HepG2 (cell line): ENCODE data around the gene SERPINB1. TPM values are rescaled to one million over a fixed set of nuclear protein-coding genes. Genes with fewer than 3 reads are reported as not detected.

Source experiments
- HDAC2 ChIP-seq: sonication (generic); formaldehyde crosslinking; IDR thresholded peaks from 2 replicates; pipeline ENCODE4 v1.4.0; 2020; ENCODE audit warnings: missing genetic modification reagents
- HNRNPLL ChIP-seq: fragments of 200-400 bp; formaldehyde crosslinking; IDR thresholded peaks from 2 replicates; pipeline ENCODE4 v1.6.1; 2017; ENCODE audit warnings: mild to moderate bottlenecking, low read depth, low read length; ENCODE audit not compliant: poor library complexity, severe bottlenecking
- ISX ChIP-seq: sonication (generic); formaldehyde crosslinking; conservative IDR thresholded peaks from 2 replicates; pipeline ENCODE4 v1.5.0; 2020; ENCODE audit warnings: missing genetic modification reagents
- NFATC3 ChIP-seq: sonication (generic); formaldehyde crosslinking; IDR thresholded peaks from 2 replicates; pipeline ENCODE4 v1.5.1; 2020; ENCODE audit warnings: mild to moderate bottlenecking, missing genetic modification reagents
- NR2F6 ChIP-seq, 2 experiments: IDR thresholded peaks; 2 replicates each; pipeline ENCODE4 v1.6.1; 2016; ENCODE audit warnings: antibody characterized with exemption in 1 of 2, mild to moderate bottlenecking in 1 of 2
- NRL ChIP-seq: sonication (generic); formaldehyde crosslinking; IDR thresholded peaks from 2 replicates; pipeline ENCODE4 v1.5.0; 2020; ENCODE audit warnings: missing genetic modification reagents, mild to moderate bottlenecking, moderate library complexity, borderline replicate concordance
- POLR2G ChIP-seq: fragments of 200-400 bp; formaldehyde crosslinking; IDR thresholded peaks from 2 replicates; pipeline ENCODE4 v1.6.1; 2018; ENCODE audit warnings: mild to moderate bottlenecking, low read depth, low read length, moderate library complexity
- TBP ChIP-seq: sonication (generic); formaldehyde crosslinking; IDR thresholded peaks from 2 replicates; pipeline ENCODE4 v1.5.0; 2020; ENCODE audit warnings: missing genetic modification reagents
- TBX2 ChIP-seq: sonication (generic); formaldehyde crosslinking; IDR thresholded peaks from 2 replicates; pipeline ENCODE4 v1.5.0; 2020; ENCODE audit warnings: missing genetic modification reagents, mild to moderate bottlenecking, borderline replicate concordance
- TP53 ChIP-seq: sonication (generic); formaldehyde crosslinking; conservative IDR thresholded peaks from 2 replicates; pipeline ENCODE4 v1.4.0; 2020; ENCODE audit warnings: missing genetic modification reagents
- U2AF1 ChIP-seq: fragments of 200-400 bp; formaldehyde crosslinking; optimal IDR thresholded peaks from 2 replicates; pipeline ENCODE3; 2017; ENCODE audit warnings: mild to moderate bottlenecking, low read depth, low read length
- YEATS2 ChIP-seq: sonication (generic); formaldehyde crosslinking; IDR thresholded peaks from 2 replicates; pipeline ENCODE4 v1.4.0; 2020; ENCODE audit warnings: missing genetic modification reagents, borderline replicate concordance
- ZBTB8A ChIP-seq: sonication (generic); formaldehyde crosslinking; IDR thresholded peaks from 2 replicates; pipeline ENCODE4 v1.4.0; 2020; ENCODE audit warnings: mild to moderate bottlenecking, low read depth, missing genetic modification reagents, borderline replicate concordance
- ZNF253 ChIP-seq: sonication (generic); formaldehyde crosslinking; IDR thresholded peaks from 2 replicates; pipeline ENCODE4 v1.8.0; 2022; ENCODE audit warnings: mild to moderate bottlenecking, missing genetic modification reagents, borderline replicate concordance
- ZNF33A ChIP-seq: sonication (generic); formaldehyde crosslinking; IDR thresholded peaks from 2 replicates; pipeline ENCODE4 v1.5.1; 2020; ENCODE audit warnings: missing genetic modification reagents, mild to moderate bottlenecking, moderate library complexity, borderline replicate concordance
- ZNF446 ChIP-seq: sonication (generic); formaldehyde crosslinking; IDR thresholded peaks from 2 replicates; pipeline ENCODE4 v1.5.0; 2020; ENCODE audit warnings: mild to moderate bottlenecking, missing genetic modification reagents
- ZNF501 ChIP-seq: sonication (generic); formaldehyde crosslinking; IDR thresholded peaks from 2 replicates; pipeline ENCODE4 v1.5.1; 2020; ENCODE audit warnings: mild to moderate bottlenecking, moderate library complexity, missing genetic modification reagents
- ZNF577 ChIP-seq: sonication (generic); formaldehyde crosslinking; IDR thresholded peaks from 2 replicates; pipeline ENCODE4 v1.4.0; 2020; ENCODE audit warnings: mild to moderate bottlenecking, low read depth, missing genetic modification reagents, borderline replicate concordance
- polyA plus RNA-seq, 8 experiments: library from polyadenylated mRNA; depleted of rRNA in 3 of 8; stranded (reverse) in 7 of 8; unstranded in 1 of 8; fragments of >200 nt; fragmentation: Illumina TruSeq in 4 of 8; extraction: Trizol in 4 of 8; gene quantifications; 2 replicates each; pipeline versions ENCODE4 v1.2.1 to v1.2.3, GENCODE V29; 2011 to 2016; ENCODE audit warnings: low read depth in 4 of 8, missing spikeins in 1 of 8, mixed read lengths in 1 of 8; ENCODE audit not compliant: insufficient read depth in 1 of 8
- total RNA-seq, 5 experiments: library from RNA; depleted of rRNA; stranded (reverse); fragments of >200 nt; fragmentation: Illumina TruSeq; extraction: Trizol; gene quantifications; 2 replicates each; pipeline ENCODE4 v1.2.3, GENCODE V29; 2016; ENCODE audit warnings: low read depth in 1 of 5
- TF ChIP-seq, protein P1 (sequence below): sonication (generic); formaldehyde crosslinking; IDR thresholded peaks from 2 replicates; pipeline ENCODE4 v1.4.0; 2020; ENCODE audit warnings: missing genetic modification reagents, borderline replicate concordance
- TF ChIP-seq, protein P2 (sequence below), 2 experiments: sonication (generic) in 1 of 2; formaldehyde crosslinking in 1 of 2; IDR thresholded peaks; 2 replicates each; pipeline versions ENCODE4 v1.4.0 to v1.6.1; 2016 to 2020; ENCODE audit warnings: borderline replicate concordance in 1 of 2, low read depth in 1 of 2, mild to moderate bottlenecking in 1 of 2, missing genetic modification reagents in 1 of 2

The SERPINB1 gene
- total and polyA plus RNA-seq, 2 of the 13 experiments (the other 11 are each of a cell fraction or from before 2014, with no cell fraction given): 41.4 to 60.5 TPM

DNA sequence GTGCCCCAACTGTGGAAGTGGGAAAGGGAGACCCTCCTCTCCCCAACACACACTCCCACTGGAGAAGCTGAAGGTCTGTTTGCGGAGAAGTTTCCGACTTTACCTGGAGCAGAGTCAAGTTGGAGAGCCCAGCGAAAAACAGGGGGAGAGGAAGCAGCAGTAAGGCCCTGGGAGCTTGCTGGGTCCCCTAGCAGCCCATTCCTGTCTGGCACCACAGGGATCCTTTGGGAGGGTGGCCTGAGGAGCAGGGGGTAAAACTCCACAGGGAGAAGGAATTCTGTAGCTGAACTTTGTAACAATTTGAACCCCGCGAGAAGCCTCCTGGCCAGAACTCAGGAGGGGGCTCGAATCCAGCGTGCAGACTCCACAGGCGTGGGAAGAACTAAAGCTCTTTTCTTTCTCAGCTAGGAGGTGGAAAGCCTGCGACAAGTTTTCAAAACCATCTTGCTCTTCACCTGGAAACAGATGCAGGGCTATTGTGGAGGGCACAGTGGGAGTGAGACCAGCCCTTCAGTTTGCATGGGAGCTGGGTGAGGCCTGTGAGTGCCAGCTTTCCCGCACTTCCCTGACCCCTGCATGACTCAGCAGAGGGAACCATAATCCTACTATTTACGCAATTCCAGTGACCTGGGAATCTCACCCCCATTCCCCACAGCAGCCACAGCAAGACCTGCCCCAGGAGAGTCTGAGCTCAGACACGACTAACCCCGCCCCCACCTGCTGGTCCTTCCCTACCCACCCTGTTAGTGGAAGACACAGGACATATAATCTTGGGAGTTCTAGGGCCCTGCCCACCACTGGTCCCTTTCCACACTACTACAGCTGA lies 35.6 kb upstream of the SERPINB1 start (continued):
- TF ChIP-seq HNRNPLL: no peak
- no peak for TF ChIP-seq U2AF1
- no peak for TF ChIP-seq ISX (CRISPR knock-in tag)
- 0 out of 2 replicates have a peak, but pooled peaks have one; percentile 26 for TF ChIP-seq NRL (CRISPR knock-in tag)
- TF ChIP-seq TP53 (CRISPR knock-in tag): no peak
- peak; percentile 41; the same call in 1 of the 2 replicates for TF ChIP-seq YEATS2 (CRISPR knock-in tag)
- 0 out of 2 replicates have a peak, but pooled peaks have one; percentile 53 for TF ChIP-seq POLR2G
- TF ChIP-seq HDAC2 (CRISPR knock-in tag): peak; percentile 60; the same call in 1 of the 2 replicates
- TF ChIP-seq, protein P1, sequence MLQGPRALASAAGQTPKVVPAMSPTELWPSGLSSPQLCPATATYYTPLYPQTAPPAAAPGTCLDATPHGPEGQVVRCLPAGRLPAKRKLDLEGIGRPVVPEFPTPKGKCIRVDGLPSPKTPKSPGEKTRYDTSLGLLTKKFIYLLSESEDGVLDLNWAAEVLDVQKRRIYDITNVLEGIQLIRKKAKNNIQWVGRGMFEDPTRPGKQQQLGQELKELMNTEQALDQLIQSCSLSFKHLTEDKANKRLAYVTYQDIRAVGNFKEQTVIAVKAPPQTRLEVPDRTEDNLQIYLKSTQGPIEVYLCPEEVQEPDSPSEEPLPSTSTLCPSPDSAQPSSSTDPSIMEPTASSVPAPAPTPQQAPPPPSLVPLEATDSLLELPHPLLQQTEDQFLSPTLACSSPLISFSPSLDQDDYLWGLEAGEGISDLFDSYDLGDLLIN (CRISPR knock-in tag): no peak
- TF ChIP-seq, protein P2, sequence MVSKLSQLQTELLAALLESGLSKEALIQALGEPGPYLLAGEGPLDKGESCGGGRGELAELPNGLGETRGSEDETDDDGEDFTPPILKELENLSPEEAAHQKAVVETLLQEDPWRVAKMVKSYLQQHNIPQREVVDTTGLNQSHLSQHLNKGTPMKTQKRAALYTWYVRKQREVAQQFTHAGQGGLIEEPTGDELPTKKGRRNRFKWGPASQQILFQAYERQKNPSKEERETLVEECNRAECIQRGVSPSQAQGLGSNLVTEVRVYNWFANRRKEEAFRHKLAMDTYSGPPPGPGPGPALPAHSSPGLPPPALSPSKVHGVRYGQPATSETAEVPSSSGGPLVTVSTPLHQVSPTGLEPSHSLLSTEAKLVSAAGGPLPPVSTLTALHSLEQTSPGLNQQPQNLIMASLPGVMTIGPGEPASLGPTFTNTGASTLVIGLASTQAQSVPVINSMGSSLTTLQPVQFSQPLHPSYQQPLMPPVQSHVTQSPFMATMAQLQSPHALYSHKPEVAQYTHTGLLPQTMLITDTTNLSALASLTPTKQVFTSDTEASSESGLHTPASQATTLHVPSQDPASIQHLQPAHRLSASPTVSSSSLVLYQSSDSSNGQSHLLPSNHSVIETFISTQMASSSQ (IDR thresholded peaks at IDR 0.05; ENCODE audit: low read depth): no peak
- TF ChIP-seq, protein P2 (CRISPR knock-in tag; IDR thresholded peaks at IDR 0.05; ENCODE audit: borderline replicate concordance): no peak
- TF ChIP-seq TBX2 (CRISPR knock-in tag): no peak
- TF ChIP-seq ZNF577 (CRISPR knock-in tag): no peak
- TF ChIP-seq NFATC3 (CRISPR knock-in tag): no peak
- no peak; the same call in 1 of the 2 replicates for TF ChIP-seq ZNF501 (CRISPR knock-in tag)
- TF ChIP-seq ZNF33A: no peak
- no peak for TF ChIP-seq ZNF446 (CRISPR knock-in tag)
- TF ChIP-seq NR2F6 (IDR thresholded peaks at IDR 0.05): peak; percentile 90
- TF ChIP-seq NR2F6 (CRISPR knock-in tag; IDR thresholded peaks at IDR 0.05): peak; percentile 94
- no peak for TF ChIP-seq ZNF253 (CRISPR knock-in tag)
- no peak for TF ChIP-seq ZBTB8A (CRISPR knock-in tag)
- no peak for TF ChIP-seq TBP
